Endodermal cell (in vitro differentiated cells): ENCODE measurements around the gene INF2. TPM values are rescaled to one million over a fixed set of nuclear protein-coding genes. Genes with fewer than 3 reads are reported as not detected.

Experiments
- DNase-seq: peaks from one replicate; pipeline ENCODE4 v3.0.0-alpha.2; 2017
- H3K27ac ChIP-seq: 2 replicates; pipeline ENCODE4 v1.5.1; 2013; ENCODE audit warnings: mild to moderate bottlenecking, low read depth, low read length, moderate library complexity
- H3K27me3 ChIP-seq: 2 replicates; pipeline ENCODE4 v1.6.1; 2013; ENCODE audit warnings: mild to moderate bottlenecking, low read length, moderate library complexity; ENCODE audit not compliant: insufficient read depth, control insufficient read depth, poor library complexity, severe bottlenecking
- H3K36me3 ChIP-seq: 2 replicates; pipeline ENCODE4 v1.7.0; 2013; ENCODE audit warnings: mild to moderate bottlenecking, low read length, moderate library complexity; ENCODE audit not compliant: control insufficient read depth, insufficient read depth
- H3K4me1 ChIP-seq: one replicate; pipeline ENCODE4 v1.7.0; 2013; ENCODE audit warnings: low read length; ENCODE audit not compliant: control insufficient read depth, insufficient read depth
- H3K4me3 ChIP-seq: 2 replicates; pipeline ENCODE4 v1.5.1; 2013; ENCODE audit warnings: mild to moderate bottlenecking, low read length, moderate library complexity
- H3K9ac ChIP-seq: 2 replicates; pipeline ENCODE4 v1.6.1; 2013; ENCODE audit warnings: mild to moderate bottlenecking, low read length, moderate library complexity; ENCODE audit not compliant: poor library complexity, severe bottlenecking; ENCODE audit errors: extremely low read depth
- H3K9me3 ChIP-seq: 2 replicates; pipeline ENCODE4 v1.6.1; 2013; ENCODE audit warnings: mild to moderate bottlenecking, low read length, moderate library complexity; ENCODE audit not compliant: control insufficient read depth
- H3K27ac Mint-ChIP-seq: 2 replicates; pipeline ENCODE4 v1.8.0; 2020; ENCODE audit warnings: mixed read lengths
- H3K27me3 Mint-ChIP-seq: 2 replicates; pipeline ENCODE4 v1.8.0; 2021; ENCODE audit warnings: mild to moderate bottlenecking, mixed read lengths; ENCODE audit not compliant: insufficient read depth
- H3K36me3 Mint-ChIP-seq: 2 replicates; pipeline ENCODE4 v1.8.0; 2020; ENCODE audit warnings: low read depth, mixed read lengths
- H3K4me1 Mint-ChIP-seq: 2 replicates; pipeline ENCODE4 v1.8.0; 2020; ENCODE audit warnings: mixed read lengths
- H3K4me3 Mint-ChIP-seq: 2 replicates; pipeline ENCODE4 v1.8.0; 2020; ENCODE audit warnings: mild to moderate bottlenecking, moderate library complexity, mixed read lengths
- H3K9me3 Mint-ChIP-seq: 2 replicates; pipeline ENCODE4 v1.8.0; 2020; ENCODE audit warnings: mild to moderate bottlenecking, mixed read lengths
- WGBS, 2 experiments: methylation state at CpG; one replicate each; pipeline versions ENCODE4 v1.1.5 to v1.1.7; 2013; ENCODE audit warnings: missing lambda C conversion rate in 2 of 2, mixed read lengths in 1 of 2; ENCODE audit not compliant: insufficient coverage in 1 of 2, insufficient read length in 1 of 2; 5-methylcytosine and 5-hydroxymethylcytosine counted together
- total RNA-seq, 2 donors: library from RNA; stranded (reverse); fragmentation: NEBNext Ultra II Directional in 1 of 2; extraction: Animal tissue kit (Norgen Biotek cat#: 25700) in 1 of 2; gene quantifications; 2 replicates in 1 of 2; 3 replicates in 1 of 2; pipeline ENCODE4 v1.2.1, GENCODE V29; 2021
- TF ChIP-seq, protein P1 (sequence below): fragments of 200-600 bp; sonication (generic); conservative IDR thresholded peaks from 2 replicates; pipeline ENCODE4 v1.5.0; 2021; ENCODE audit warnings: antibody characterized with exemption, mild to moderate bottlenecking

INF2 gene
- total RNA-seq, 2 donors from 2014 or later = 99.7 to 114 TPM

DNA sequence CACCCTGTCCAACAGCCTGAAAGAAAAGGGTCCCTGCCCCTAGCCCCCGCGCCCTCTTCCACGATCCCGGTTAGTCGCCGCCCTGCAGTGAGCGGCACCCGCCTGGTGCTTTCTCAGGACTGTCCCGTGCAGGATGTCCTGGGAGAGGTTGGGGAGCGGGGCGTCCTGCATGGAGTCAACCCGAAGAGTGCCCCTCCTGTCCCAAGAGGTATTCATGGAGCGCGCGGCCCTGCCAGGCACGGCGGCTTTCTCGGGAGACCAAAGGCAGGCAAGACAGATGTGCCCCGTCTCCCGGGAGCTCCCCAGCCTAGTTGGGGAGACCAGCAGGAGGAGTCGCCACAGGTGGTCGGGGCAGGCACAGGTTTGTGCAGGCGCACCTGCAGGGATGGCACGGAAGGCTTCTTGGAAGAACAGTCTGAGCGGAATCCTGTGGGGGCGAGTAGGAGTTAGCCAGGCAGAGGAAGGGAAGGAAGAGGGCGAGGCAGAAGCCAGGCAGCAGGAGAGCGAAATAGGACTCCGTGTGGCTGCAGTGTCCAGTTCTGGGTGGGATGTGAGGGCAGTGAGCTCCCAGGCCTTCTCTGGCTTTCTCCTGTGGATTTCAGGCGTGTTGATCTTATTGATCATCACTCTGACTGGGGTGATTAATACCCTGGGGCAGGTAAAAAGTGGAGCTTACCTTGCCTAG lies 64.3 kb downstream of the INF2 start:
- peak overlapping the region; percentile 87 for H3K27ac ChIP-seq
- Mint-ChIP-seq H3K4me1 (peaks cover 8% of the 10 kb centered on the region), H3K4me3 (peak overlapping the region; percentile 80), H3K9me3 (peaks cover 22% of the 10 kb centered on the region), H3K27me3 (peaks cover 3% of the 10 kb centered on the region), H3K36me3 (peaks cover 27% of the 10 kb centered on the region), H3K27ac (peak overlapping the region; percentile 87)
- H3K4me3 ChIP-seq = peak overlapping the region; percentile 89
- peak overlapping the region; percentile 93 for H3K9ac ChIP-seq
- TF ChIP-seq, protein P1, sequence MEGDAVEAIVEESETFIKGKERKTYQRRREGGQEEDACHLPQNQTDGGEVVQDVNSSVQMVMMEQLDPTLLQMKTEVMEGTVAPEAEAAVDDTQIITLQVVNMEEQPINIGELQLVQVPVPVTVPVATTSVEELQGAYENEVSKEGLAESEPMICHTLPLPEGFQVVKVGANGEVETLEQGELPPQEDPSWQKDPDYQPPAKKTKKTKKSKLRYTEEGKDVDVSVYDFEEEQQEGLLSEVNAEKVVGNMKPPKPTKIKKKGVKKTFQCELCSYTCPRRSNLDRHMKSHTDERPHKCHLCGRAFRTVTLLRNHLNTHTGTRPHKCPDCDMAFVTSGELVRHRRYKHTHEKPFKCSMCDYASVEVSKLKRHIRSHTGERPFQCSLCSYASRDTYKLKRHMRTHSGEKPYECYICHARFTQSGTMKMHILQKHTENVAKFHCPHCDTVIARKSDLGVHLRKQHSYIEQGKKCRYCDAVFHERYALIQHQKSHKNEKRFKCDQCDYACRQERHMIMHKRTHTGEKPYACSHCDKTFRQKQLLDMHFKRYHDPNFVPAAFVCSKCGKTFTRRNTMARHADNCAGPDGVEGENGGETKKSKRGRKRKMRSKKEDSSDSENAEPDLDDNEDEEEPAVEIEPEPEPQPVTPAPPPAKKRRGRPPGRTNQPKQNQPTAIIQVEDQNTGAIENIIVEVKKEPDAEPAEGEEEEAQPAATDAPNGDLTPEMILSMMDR = no peak
- no peaks in the 10 kb centered on the region for H3K4me1 ChIP-seq
- H3K36me3 ChIP-seq = peaks cover 32% of the 10 kb centered on the region
- WGBS, 2 experiments = 2 to 5% methylated on average over 16 to 30 of the region's 30 CpGs
- DNase-seq = no peak
- H3K9me3 ChIP-seq = peaks cover 7% of the 10 kb centered on the region
- H3K27me3 ChIP-seq = no peaks in the 10 kb centered on the region

DNA sequence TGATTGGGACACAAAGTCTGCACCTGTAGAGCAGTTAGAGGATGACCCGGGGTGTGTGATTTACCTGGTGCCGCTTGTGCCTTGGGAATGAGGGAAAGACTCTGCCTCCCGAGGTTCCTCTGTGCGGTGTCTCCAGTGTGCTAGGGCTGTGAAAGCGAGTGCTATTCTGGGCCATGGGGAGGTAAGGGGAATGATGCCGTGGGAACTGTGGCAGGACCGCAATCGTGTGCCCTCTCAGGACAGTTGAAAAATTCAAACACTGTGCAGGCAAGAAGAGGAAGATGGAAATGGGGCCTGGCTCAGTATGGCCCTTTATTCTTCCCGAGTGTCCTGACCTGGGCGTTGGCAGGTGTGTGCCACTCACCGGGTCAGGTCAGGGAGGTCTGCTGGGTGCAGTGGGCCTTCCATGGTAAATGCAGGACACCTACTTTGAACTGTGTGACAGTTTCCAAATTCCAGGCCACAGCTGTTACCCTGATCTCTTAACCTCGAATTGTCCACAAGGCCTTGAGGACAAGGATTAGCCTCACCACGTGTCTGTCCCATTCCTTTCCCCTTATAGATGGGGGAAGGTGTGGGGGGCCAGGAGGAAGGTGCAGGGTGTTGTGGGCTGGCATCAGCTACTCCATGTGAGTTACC lies 64.9 kb downstream of the INF2 start:
- peaks cover 8% of the 10 kb centered on the region for H3K4me1 Mint-ChIP-seq
- Histone ChIP-seq H3K27me3 (no peaks in the 10 kb centered on the region), H3K27ac (no peak overlapping the region), H3K4me1 (no peaks in the 10 kb centered on the region), H3K9ac (peak overlapping the region; percentile 93), H3K4me3 (peak overlapping the region; percentile 89), H3K36me3 (peaks cover 39% of the 10 kb centered on the region), H3K9me3 (peaks cover 7% of the 10 kb centered on the region)
- H3K27ac Mint-ChIP-seq = peak overlapping the region; percentile 87
- H3K36me3 Mint-ChIP-seq = peaks cover 31% of the 10 kb centered on the region
- TF ChIP-seq, protein P1 = no peak
- peaks cover 3% of the 10 kb centered on the region for H3K27me3 Mint-ChIP-seq
- no peak for DNase-seq
- peak overlapping the region; percentile 80 for H3K4me3 Mint-ChIP-seq
- WGBS, 2 experiments = 84 to 90% methylated on average over 13 of the region's 13 CpGs
- peaks cover 22% of the 10 kb centered on the region for H3K9me3 Mint-ChIP-seq

DNA sequence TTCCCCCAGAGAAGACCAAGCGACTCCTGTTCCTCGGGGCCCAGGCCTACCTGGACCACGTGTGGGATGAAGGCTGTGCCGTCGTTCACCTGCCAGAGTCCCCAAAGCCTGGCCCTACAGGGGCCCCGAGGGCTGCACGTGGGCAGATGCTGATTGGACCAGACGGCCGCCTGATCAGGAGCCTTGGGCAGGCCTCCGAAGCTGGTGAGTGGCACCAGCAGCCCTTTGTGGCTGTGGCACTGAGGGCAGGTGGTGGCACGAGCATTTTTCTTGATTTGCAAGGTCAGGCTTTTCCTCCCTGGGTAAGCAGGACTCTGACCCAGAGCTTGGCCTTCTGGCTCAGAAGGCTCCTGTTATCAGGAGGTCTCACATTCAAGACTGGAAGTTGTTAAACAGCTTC lies 66.2 kb downstream of the INF2 start:
- WGBS, 2 experiments = 95 to 97% methylated on average over 11 of the region's 11 CpGs
- H3K27me3 Mint-ChIP-seq = no peaks in the 10 kb centered on the region
- peaks cover 9% of the 10 kb centered on the region for H3K9me3 Mint-ChIP-seq
- peaks cover 8% of the 10 kb centered on the region for H3K4me1 Mint-ChIP-seq
- H3K27ac Mint-ChIP-seq = no peak overlapping the region
- H3K4me3 Mint-ChIP-seq = no peak overlapping the region
- peaks cover 45% of the 10 kb centered on the region for H3K36me3 ChIP-seq
- H3K4me3 ChIP-seq = no peak overlapping the region
- no peaks in the 10 kb centered on the region for H3K27me3 ChIP-seq
- no peaks in the 10 kb centered on the region for H3K4me1 ChIP-seq
- peaks cover 35% of the 10 kb centered on the region for H3K36me3 Mint-ChIP-seq
- H3K27ac ChIP-seq = no peak overlapping the region
- H3K9me3 ChIP-seq = no peaks in the 10 kb centered on the region
- DNase-seq = no peak
- H3K9ac ChIP-seq = no peak overlapping the region
- TF ChIP-seq, protein P1 = no peak
